HCT116 (cell line): ENCODE measurements around the gene PKIB. TPM values are rescaled to one million over a fixed set of nuclear protein-coding genes. Genes with fewer than 3 reads are reported as not detected.

ENCODE experiments used
- ATAC-seq: fragments of 200-7000 bp; cut with Tn5 transposase; 2 replicates; pipeline ENCODE4 v1.9.1; 2020; ENCODE audit warnings: mild to moderate bottlenecking, moderate library complexity
- BruUV-seq: library from RNA; stranded (reverse); fragments of 400-500 nt; replicated peaks from 2 replicates; lab custom pipeline; 2021; lab: Mats Ljungman, UMichigan
- CTCF ChIA-PET: fragments of 300-600 bp; sonication (Branson Sonifier 250); formaldehyde crosslinking; loops from one replicate; lab custom pipeline; 2021; ENCODE audit warnings: antibody characterized with exemption; lab: Charles Lee
- POLR2A ChIA-PET: fragments of 300-600, 350-600 bp; sonication (Branson Sonifier 250); formaldehyde crosslinking; loops from one replicate; lab custom pipeline; 2021; ENCODE audit warnings: antibody characterized with exemption; lab: Charles Lee
- RAD21 ChIA-PET, 2 experiments: fragments of 300-600 bp; sonication (Branson Sonifier 250); formaldehyde crosslinking; loops; one replicate each; lab custom pipeline; 2023; ENCODE audit warnings: low total read pairs in 2 of 2; ENCODE audit not compliant: uncharacterized antibody in 2 of 2, unreplicated experiment in 2 of 2, low non-redundant PET in 1 of 2; lab: Charles Lee
- DNase-seq: peaks from one replicate; pipeline ENCODE4 v3.0.0-alpha.2; 2010; ENCODE audit warnings: low read depth, low spot score
- H2AFZ ChIP-seq: fragments of 200-600 bp; shearing (Covaris generic), sonication (generic); 2 replicates; pipeline ENCODE4 v1.6.1; 2017; ENCODE audit warnings: low read depth, mixed run types, mixed read lengths, antibody characterized with exemption, low read length; ENCODE audit not compliant: poor library complexity, severe bottlenecking
- H3K27ac ChIP-seq: 2 replicates; pipeline ENCODE4 v1.5.1; 2012; ENCODE audit warnings: low read depth, low read length
- H3K27me3 ChIP-seq: fragments of 200-600 bp; sonication (generic); 2 replicates; pipeline ENCODE4 v1.6.1; 2016; ENCODE audit warnings: mixed run types, low read length, mixed read lengths; ENCODE audit not compliant: insufficient read depth
- H3K36me3 ChIP-seq, 2 experiments: fragments of 200-500 bp in 1 of 2; fragments of 200-600 bp in 1 of 2; sonication (Bioruptor generic) in 1 of 2; sonication (generic) in 1 of 2; 2 replicates each; pipeline versions ENCODE4 v1.5.1 to v1.6.1; 2014 to 2016; ENCODE audit warnings: low read length in 2 of 2, inconsistent platforms in 1 of 2, mixed read lengths in 1 of 2, mixed run types in 1 of 2; ENCODE audit not compliant: insufficient read depth in 2 of 2, control insufficient read depth in 1 of 2
- H3K4me1 ChIP-seq, 2 experiments: fragments of 200-600 bp in 1 of 2; sonication (generic) in 1 of 2; 2 replicates each; pipeline versions ENCODE4 v1.5.1 to v1.6.1; 2012 to 2017; ENCODE audit warnings: low read length in 2 of 2, inconsistent platforms in 1 of 2, mild to moderate bottlenecking in 1 of 2, mixed read lengths in 1 of 2, mixed run types in 1 of 2, moderate library complexity in 1 of 2; ENCODE audit not compliant: insufficient read depth in 2 of 2, control insufficient read depth in 1 of 2
- H3K4me2 ChIP-seq: fragments of 200-600 bp; sonication (generic); 2 replicates; pipeline ENCODE4 v1.6.1; 2017; ENCODE audit warnings: mixed run types, low read length, mixed read lengths
- H3K4me3 ChIP-seq, 2 experiments: fragments of 200-600 bp in 1 of 2; sonication (generic) in 1 of 2; replicated peaks in 1 of 2; 2 replicates each; pipeline ENCODE4 v1.5.1; 2011 to 2016; ENCODE audit warnings: low read length in 2 of 2, control low read depth in 1 of 2, low read depth in 1 of 2, mild to moderate bottlenecking in 1 of 2, mixed read lengths in 1 of 2, mixed run types in 1 of 2
- H3K79me2 ChIP-seq: fragments of 200-600 bp; sonication (generic); 2 replicates; pipeline ENCODE4 v1.6.1; 2017; ENCODE audit warnings: mild to moderate bottlenecking, mixed run types, low read length, moderate library complexity, mixed read lengths; ENCODE audit not compliant: insufficient read depth
- H3K9ac ChIP-seq: fragments of 200-600 bp; sonication (generic); 2 replicates; pipeline ENCODE4 v1.6.1; 2016; ENCODE audit warnings: low read length, mixed read lengths
- H3K9me2 ChIP-seq: fragments of 200-600 bp; sonication (generic), shearing (Covaris generic); 2 replicates; pipeline ENCODE4 v1.6.1; 2017; ENCODE audit warnings: mixed run types, mild to moderate bottlenecking, moderate library complexity; ENCODE audit not compliant: insufficient read depth
- H3K9me3 ChIP-seq, 2 experiments: fragments of 200-500 bp in 1 of 2; fragments of 200-600 bp in 1 of 2; sonication (Bioruptor generic) in 1 of 2; sonication (generic) in 1 of 2; 2 replicates each; pipeline ENCODE4 v1.6.1; 2014 to 2017; ENCODE audit warnings: low read length in 2 of 2, mixed read lengths in 2 of 2, inconsistent platforms in 1 of 2, low read depth in 1 of 2, mild to moderate bottlenecking in 1 of 2, mixed run types in 1 of 2, moderate library complexity in 1 of 2; ENCODE audit not compliant: control insufficient read depth in 1 of 2, insufficient read depth in 1 of 2
- H4K20me1 ChIP-seq: fragments of 200-600 bp; sonication (generic), shearing (Covaris generic); 2 replicates; pipeline ENCODE4 v1.6.1; 2017; ENCODE audit warnings: mixed run types, mild to moderate bottlenecking, moderate library complexity; ENCODE audit not compliant: insufficient read depth
- ATF3 ChIP-seq: IDR thresholded peaks from 2 replicates; pipeline ENCODE4 v1.6.1; 2012
- CBX3 ChIP-seq: IDR thresholded peaks from 2 replicates; pipeline ENCODE4 v1.6.1; 2012; ENCODE audit warnings: low read depth
- EGR1 ChIP-seq: IDR thresholded peaks from 2 replicates; pipeline ENCODE4 v1.6.1; 2012; ENCODE audit warnings: low read depth
- ELF1 ChIP-seq: IDR thresholded peaks from 2 replicates; pipeline ENCODE4 v1.6.1; 2012; ENCODE audit warnings: low read depth, borderline replicate concordance
- EZH2 ChIP-seq: fragments of 200-600 bp; sonication (generic); IDR thresholded peaks from 2 replicates; pipeline ENCODE4 v1.6.1; 2017; ENCODE audit warnings: antibody characterized with exemption, mixed run types
- FOSL1 ChIP-seq: IDR thresholded peaks from 2 replicates; pipeline ENCODE4 v1.6.1; 2012; ENCODE audit warnings: low read depth
- JUND ChIP-seq: IDR thresholded peaks from 2 replicates; pipeline ENCODE4 v1.6.1; 2012
- MAX ChIP-seq: IDR thresholded peaks from 2 replicates; pipeline ENCODE4 v1.6.1; 2012
- RAD21 ChIP-seq: IDR thresholded peaks from 2 replicates; pipeline ENCODE4 v1.6.1; 2012; ENCODE audit warnings: low read depth, mild to moderate bottlenecking
- SIN3A ChIP-seq: IDR thresholded peaks from 2 replicates; pipeline ENCODE4 v1.6.1; 2012; ENCODE audit warnings: low read depth
- SP1 ChIP-seq: IDR thresholded peaks from 2 replicates; pipeline ENCODE4 v1.6.1; 2012; ENCODE audit warnings: low read depth
- SRF ChIP-seq: IDR thresholded peaks from 2 replicates; pipeline ENCODE4 v1.6.1; 2012; ENCODE audit warnings: low read depth
- TCF7L2 ChIP-seq: IDR thresholded peaks from 2 replicates; pipeline ENCODE4 v1.7.0; 2011; ENCODE audit warnings: borderline replicate concordance, inconsistent platforms; ENCODE audit not compliant: insufficient read depth, insufficient read length; ENCODE audit errors: extremely low read depth
- YY1 ChIP-seq: IDR thresholded peaks from 2 replicates; pipeline ENCODE4 v1.6.1; 2011; ENCODE audit warnings: low read length, low read depth, moderate library complexity, mild to moderate bottlenecking; ENCODE audit not compliant: insufficient replicate concordance; ENCODE audit errors: extremely low read depth
- ZBTB33 ChIP-seq: IDR thresholded peaks from 2 replicates; pipeline ENCODE4 v1.6.1; 2011; ENCODE audit warnings: mild to moderate bottlenecking, low read length, moderate library complexity; ENCODE audit not compliant: insufficient replicate concordance; ENCODE audit errors: extremely low read depth
- ZFX ChIP-seq: fragments of 450-650 bp; IDR thresholded peaks from 2 replicates; pipeline ENCODE4 v1.6.1; 2017
- intact Hi-C: fragments of 100-400 bp; cut with micrococcal nuclease; formaldehyde crosslinking; loops from 2 replicates; pipeline ENCODE4 v1.10.0; 2022
- total RNA-seq: library from RNA; stranded (reverse); gene quantifications from one replicate; pipeline ENCODE4 v1.2.1, GENCODE V29; 2021; ENCODE audit not compliant: unreplicated experiment

Gene PKIB
- total RNA-seq, 1 experiment from 2014 or later: 24.0 TPM

GRCh38 chr6:122665929-122666328, 55.7 kb downstream of the PKIB start:
- DNase-seq (no peak), ATAC-seq (no peak)
- no peak overlapping the region for H3K4me2 ChIP-seq
- H4K20me1 ChIP-seq: no peaks in the 10 kb centered on the region
- H3K79me2 ChIP-seq: no peaks in the 10 kb centered on the region
- no peaks in the 10 kb centered on the region for H3K9me2 ChIP-seq
- peaks cover 0 to 9% of the 10 kb centered on the region in 2 experiments; a peak in 2 of 4 replicates for H3K4me1 ChIP-seq
- intact Hi-C loops: no loop called here
- no peak overlapping the region for H3K9ac ChIP-seq
- no peaks in the 10 kb centered on the region for H3K9me3 ChIP-seq
- ChIA-PET CTCF (no interaction called here), POLR2A (no interaction called here), RAD21 (no interaction called here)
- H3K4me3 ChIP-seq: no peak overlapping the region
- H3K36me3 ChIP-seq: no peaks in the 10 kb centered on the region
- H3K27me3 ChIP-seq: no peaks in the 10 kb centered on the region
- TF ChIP-seq ELF1: no peak
- no peak for TF ChIP-seq YY1
- no peak for TF ChIP-seq ZBTB33
- no peak overlapping the region for H3K27ac ChIP-seq
- H2AFZ ChIP-seq: no peak overlapping the region
- BruUV-seq: no TSS peak

- Histone ChIP-seq H3K27me3 (no peaks in the 10 kb centered on the region), H3K9me3 (no peaks in the 10 kb centered on the region), H3K27ac (no peak overlapping the region), H3K4me2 (no peak overlapping the region), H3K4me3 (no peak overlapping the region), H3K4me1 (peaks cover 0 to 9% of the 10 kb centered on the region in 2 experiments; a peak in 2 of 4 replicates), H2AFZ (no peak overlapping the region), H3K9ac (no peak overlapping the region), H3K79me2 (no peaks in the 10 kb centered on the region), H4K20me1 (no peaks in the 10 kb centered on the region), H3K9me2 (no peaks in the 10 kb centered on the region), H3K36me3 (no peaks in the 10 kb centered on the region)
- RAD21 ChIA-PET: no interaction called here
- CTCF ChIA-PET: no interaction called here
- ATAC-seq (no peak), DNase-seq (no peak)
- POLR2A ChIA-PET: no interaction called here
- no TSS peak for BruUV-seq
- intact Hi-C loops: no loop called here
- TF ChIP-seq YY1 (no peak), ZFX (no peak), SP1 (no peak), CBX3 (no peak), ZBTB33 (no peak), SRF (no peak), EZH2 (no peak), FOSL1 (no peak), RAD21 (no peak), TCF7L2 (no peak), EGR1 (no peak), MAX (no peak), SIN3A (no peak), JUND (no peak), ATF3 (no peak)
Observed at GRCh38 chr6:122666418-122666817, 56.2 kb downstream of the PKIB start.
